GM12878 (cell line): ENCODE measurements around the gene ITFG1. TPM values are rescaled to one million over a fixed set of nuclear protein-coding genes. Genes with fewer than 3 reads are reported as not detected.

Experiments
- ATAC-seq: fragments of 200-7000 bp; cut with Tn5 transposase; 3 replicates; pipeline ENCODE4 v1.9.1; 2020; ENCODE audit warnings: mild to moderate bottlenecking, moderate library complexity
- BruUV-seq: library from RNA; stranded (reverse); fragments of 400-500 nt; replicated peaks from 2 replicates; lab custom pipeline; 2021; lab: Mats Ljungman, UMichigan
- CTCF ChIA-PET: fragments of 300-600 bp; sonication (Branson Sonifier 250); formaldehyde crosslinking; extraction: SDS; loops from one replicate; lab custom pipeline; 2021; ENCODE audit warnings: inconsistent platforms; lab: Yijun Ruan, JAX
- POLR2A ChIA-PET: fragments of 350-600 bp; formaldehyde crosslinking; extraction: SDS; loops from one replicate; lab custom pipeline; 2021; ENCODE audit warnings: inconsistent platforms; lab: Charles Lee
- RAD21 ChIA-PET: fragments of 300-600 bp; sonication (Branson Sonifier 250); formaldehyde crosslinking; loops from one replicate; lab custom pipeline; 2023; ENCODE audit warnings: antibody characterized with exemption; ENCODE audit not compliant: unreplicated experiment; lab: Charles Lee
- SMC1A ChIA-PET: fragments of 300-600 bp; sonication (Branson Sonifier 250); formaldehyde crosslinking; loops from one replicate; lab custom pipeline; 2023; ENCODE audit not compliant: unreplicated experiment, uncharacterized antibody; lab: Charles Lee
- DNase-seq: peaks from one replicate; pipeline ENCODE4 v3.0.0-alpha.2; 2011; ENCODE audit warnings: low read depth, low spot score
- FAIRE-seq: peaks from 3 replicates; lab custom pipeline; 2011; peaks lifted over from hg19 to GRCh38; lab: Jason Lieb, UNC
- H2AFZ ChIP-seq: 2 replicates; pipeline ENCODE4 v1.6.0; 2011; ENCODE audit warnings: low read depth, low read length, control low read depth; ENCODE audit not compliant: control insufficient read depth
- H3K27ac ChIP-seq: 2 replicates; pipeline ENCODE4 v1.5.1; 2011; ENCODE audit warnings: control low read depth; ENCODE audit not compliant: control insufficient read depth, insufficient read depth
- H3K27me3 ChIP-seq, 2 experiments: replicated peaks in 1 of 2; 2 replicates each; pipeline versions ENCODE4 v1.6.0 to v1.6.1; 2011; ENCODE audit warnings: low read length in 1 of 2; ENCODE audit not compliant: control insufficient read depth in 2 of 2, insufficient read depth in 2 of 2
- H3K36me3 ChIP-seq, 2 experiments: 2 replicates each; pipeline ENCODE4 v1.5.1; 2011; ENCODE audit warnings: low read length in 1 of 2; ENCODE audit not compliant: control insufficient read depth in 2 of 2, insufficient read depth in 2 of 2
- H3K4me1 ChIP-seq: 2 replicates; pipeline ENCODE4 v1.6.1; 2011; ENCODE audit warnings: mild to moderate bottlenecking, low read length, moderate library complexity, mixed read lengths; ENCODE audit not compliant: control insufficient read depth, insufficient read depth
- H3K4me2 ChIP-seq: 2 replicates; pipeline ENCODE4 v1.6.0; 2011; ENCODE audit warnings: control low read depth; ENCODE audit not compliant: control insufficient read depth, insufficient read depth
- H3K4me3 ChIP-seq: fragments of 200-600 bp; sonication (generic); 2 replicates; pipeline ENCODE4 v1.5.1; 2016
- H3K79me2 ChIP-seq: 2 replicates; pipeline ENCODE4 v1.6.0; 2011; ENCODE audit warnings: low read length; ENCODE audit not compliant: control insufficient read depth, insufficient read depth
- H3K9ac ChIP-seq: 2 replicates; pipeline ENCODE4 v1.8.0; 2011; ENCODE audit warnings: low read length, control low read depth, mixed read lengths; ENCODE audit not compliant: control insufficient read depth, insufficient read depth
- H3K9me3 ChIP-seq: replicated peaks from 3 replicates; pipeline ENCODE4 v1.5.1; 2011; ENCODE audit warnings: mild to moderate bottlenecking, low read length; ENCODE audit not compliant: control insufficient read depth, insufficient read depth
- H4K20me1 ChIP-seq: 2 replicates; pipeline ENCODE4 v1.6.0; 2011; ENCODE audit not compliant: control insufficient read depth, insufficient read depth
- CBFB ChIP-seq: IDR thresholded peaks from 2 replicates; pipeline ENCODE4 v1.6.1; 2016; ENCODE audit warnings: antibody characterized with exemption, low read depth
- CREM ChIP-seq: IDR thresholded peaks from 2 replicates; pipeline ENCODE4 v1.6.1; 2014; ENCODE audit warnings: antibody characterized with exemption, low read depth
- DPF2 ChIP-seq: fragments of 450-650 bp; IDR thresholded peaks from 2 replicates; pipeline ENCODE4 v1.6.1; 2017; ENCODE audit warnings: mild to moderate bottlenecking
- EP300 ChIP-seq, 2 experiments: fragments of 150-350 bp in 1 of 2; IDR thresholded peaks; 2 replicates each; pipeline ENCODE4 v1.6.1; 2011 to 2012; ENCODE audit warnings: low read depth in 2 of 2, low read length in 2 of 2, borderline replicate concordance in 1 of 2, improper control_type of control experiment in 1 of 2, inconsistent platforms in 1 of 2; ENCODE audit not compliant: control insufficient read depth in 1 of 2
- GABPA ChIP-seq: IDR thresholded peaks from 2 replicates; pipeline ENCODE4 v1.6.1; 2014; ENCODE audit warnings: antibody characterized with exemption, low read depth, mild to moderate bottlenecking, inconsistent platforms
- HDGF ChIP-seq: fragments of 450-650 bp; IDR thresholded peaks from 2 replicates; pipeline ENCODE4 v1.6.1; 2016; ENCODE audit warnings: antibody characterized with exemption
- IRF4 ChIP-seq: IDR thresholded peaks from 2 replicates; pipeline ENCODE4 v1.6.1; 2011; ENCODE audit warnings: low read depth, low read length
- KAT2A ChIP-seq: conservative IDR thresholded peaks from 2 replicates; pipeline ENCODE4 v1.6.1; 2011; ENCODE audit warnings: low read depth, low read length; ENCODE audit not compliant: control insufficient read depth
- MTA2 ChIP-seq: fragments of 450-650 bp; IDR thresholded peaks from 2 replicates; pipeline ENCODE4 v1.6.1; 2016; ENCODE audit warnings: low read depth, mild to moderate bottlenecking, moderate library complexity
- NFIC ChIP-seq: IDR thresholded peaks from 2 replicates; pipeline ENCODE4 v1.6.1; 2012; ENCODE audit warnings: low read depth, mild to moderate bottlenecking, inconsistent platforms, low read length, moderate library complexity
- NRF1 ChIP-seq: conservative IDR thresholded peaks from 2 replicates; pipeline ENCODE4 v1.6.1; 2011; ENCODE audit warnings: mild to moderate bottlenecking, low read depth, low read length, improper control_type of control experiment
- PAX5 ChIP-seq: IDR thresholded peaks from 2 replicates; pipeline ENCODE4 v1.6.1; 2011; ENCODE audit warnings: low read depth, low read length, borderline replicate concordance
- PAX8 ChIP-seq: fragments of 450-650 bp; IDR thresholded peaks from 2 replicates; pipeline ENCODE4 v1.6.1; 2017; ENCODE audit warnings: mild to moderate bottlenecking, moderate library complexity
- POU2F2 ChIP-seq: IDR thresholded peaks from 3 replicates; pipeline ENCODE4 v1.6.1; 2011; ENCODE audit warnings: low read depth, mild to moderate bottlenecking, low read length, borderline replicate concordance
- RB1 ChIP-seq: fragments of 450-650 bp; formaldehyde crosslinking; IDR thresholded peaks from 2 replicates; pipeline ENCODE4 v1.6.1; 2017; ENCODE audit warnings: mild to moderate bottlenecking, borderline replicate concordance
- RELA ChIP-seq: fragments of 450-650 bp; IDR thresholded peaks from 2 replicates; pipeline ENCODE4 v1.8.0; 2014; ENCODE audit warnings: borderline replicate concordance; ENCODE audit not compliant: partially characterized antibody
- RUNX3 ChIP-seq: IDR thresholded peaks from 2 replicates; pipeline ENCODE4 v1.6.1; 2012; ENCODE audit warnings: low read length, inconsistent platforms
- SIX5 ChIP-seq: IDR thresholded peaks from 2 replicates; pipeline ENCODE4 v1.6.1; 2011; ENCODE audit warnings: mild to moderate bottlenecking, low read depth, low read length, moderate library complexity; ENCODE audit not compliant: severe bottlenecking
- SMC3 ChIP-seq: IDR thresholded peaks from 2 replicates; pipeline ENCODE4 v1.6.1; 2011; ENCODE audit warnings: low read length, improper control_type of control experiment, borderline replicate concordance
- SP1 ChIP-seq: IDR thresholded peaks from one replicate; pipeline ENCODE4 v1.6.1; 2011; ENCODE audit warnings: low read depth, low read length
- USF2 ChIP-seq: IDR thresholded peaks from 2 replicates; pipeline ENCODE4 v1.6.1; 2011; ENCODE audit warnings: low read depth, low read length, improper control_type of control experiment, borderline replicate concordance
- ZZZ3 ChIP-seq: IDR thresholded peaks from 2 replicates; pipeline ENCODE4 v1.6.1; 2011; ENCODE audit warnings: low read depth; ENCODE audit not compliant: control insufficient read depth, insufficient read length
- WGBS: methylation state at CpG from one replicate; pipeline ENCODE4 v1.1.6; 2016; ENCODE audit warnings: low lambda C conversion rate; ENCODE audit not compliant: insufficient replicate concordance, insufficient coverage; ENCODE audit errors: missing lambda C conversion rate; 5-methylcytosine and 5-hydroxymethylcytosine counted together
- in situ Hi-C: fragments of 300-500 bp; cut with MboI; formaldehyde crosslinking; loops from 9 replicates; pipeline ENCODE4 v1.14.3; 2018; ENCODE audit warnings: mixed read lengths
- intact Hi-C: fragments of 100-400 bp; cut with micrococcal nuclease; formaldehyde crosslinking; loops from one replicate; pipeline ENCODE4 v1.14.2; 2022; ENCODE audit not compliant: unreplicated experiment
- polyA plus RNA-seq, 11 experiments: library from polyadenylated mRNA; depleted of rRNA in 4 of 11; unstranded in 6 of 11; stranded (reverse) in 5 of 11; fragments of >200 nt; fragmentation: Nextera tagmentation in 4 of 11; fragmentation: Illumina TruSeq in 1 of 11; extraction: Ambion mirVana in 4 of 11; extraction: Trizol in 1 of 11; gene quantifications; 1 replicate in 1 of 11; 2 replicates in 10 of 11; pipeline versions ENCODE4 v1.2.1 to v1.2.3, GENCODE V29; 2011 to 2016; ENCODE audit warnings: inconsistent platforms in 2 of 11, missing spikeins in 2 of 11, low read depth in 1 of 11
- total RNA-seq, 4 experiments: library from RNA; depleted of rRNA in 3 of 4; stranded (reverse); fragments of >200 nt in 3 of 4; fragmentation: Illumina TruSeq in 1 of 4; extraction: Trizol in 1 of 4; gene quantifications; 2 replicates each; pipeline versions ENCODE4 v1.2.1 to v1.2.3, GENCODE V29; 2013 to 2021

The ITFG1 gene
- total and polyA plus RNA-seq, 10 of the 15 experiments (the other 5 are each of a cell fraction or from before 2014, with no cell fraction given), result 9.3 to 56.3 (median 28.6) TPM

- TF ChIP-seq SIX5, result no peak
These were observed 64.9 kb downstream of the ITFG1 start (continued) for GRCh38 chr16:47395733-47396498.

- DNase-seq (peak; percentile 40), ATAC-seq (peak; percentile 97), FAIRE-seq (peak; percentile 62)
- no TSS peak for BruUV-seq
- H3K4me2 ChIP-seq, result no peak overlapping the region
- no peaks in the 10 kb centered on the region for H3K9me3 ChIP-seq
- no peak overlapping the region for H3K4me3 ChIP-seq
- intact Hi-C loops, result loop anchor here (10.0 kb wide), 1 partner anchor 137 kb away; no protein-coding TSS in a partner anchor
- ChIA-PET POLR2A (no interaction called here), RAD21 (interaction anchor here (1.6 kb wide), 1 partner anchor 70 kb away, joined by 7 read pairs; the partner anchor contains the start of genes ITFG1 and PHKB), SMC1A (interaction anchor here (1.0 to 1.9 kb wide), 4 partner anchors 9 to 69 kb away, joined by 3 to 4 read pairs (median 4); partner anchors contain the start of gene PHKB), CTCF (interaction anchor here (0.6 kb wide), 1 partner anchor 167 kb away, joined by 3 read pairs; no protein-coding TSS in a partner anchor)
- no peak overlapping the region for H3K9ac ChIP-seq
- WGBS, result 31% methylated on average over 8 of the region's 8 CpGs
- H3K27me3 ChIP-seq, result no peaks in the 10 kb centered on the region
- H2AFZ ChIP-seq, result no peak overlapping the region
- no peaks in the 10 kb centered on the region for H3K79me2 ChIP-seq
- H3K36me3 ChIP-seq, result no peaks in the 10 kb centered on the region; a peak in 2 of 4 replicates
- H3K4me1 ChIP-seq, result no peaks in the 10 kb centered on the region
- H4K20me1 ChIP-seq, result no peaks in the 10 kb centered on the region
- H3K27ac ChIP-seq, result no peak overlapping the region
- in situ Hi-C loops, result no loop called here
- TF ChIP-seq ZZZ3, result no peak
- TF ChIP-seq MTA2, result peak; percentile 63
- TF ChIP-seq RB1, result no peak
- TF ChIP-seq CREM, result peak; percentile 66
- no peak for TF ChIP-seq RELA
- TF ChIP-seq GABPA, result no peak
- no peak for TF ChIP-seq NRF1
- TF ChIP-seq SP1, result no peak
- TF ChIP-seq RUNX3, result peak; percentile 98
- TF ChIP-seq SMC3, result peak; percentile 17; the same call in 1 of the 2 replicates
- TF ChIP-seq POU2F2, result 0 out of 3 replicates have a peak, but pooled peaks have one; percentile 36
- TF ChIP-seq PAX8, result no peak
- TF ChIP-seq CBFB, result peak; percentile 85
- TF ChIP-seq NFIC, result 0 out of 2 replicates have a peak, but pooled peaks have one; percentile 54
- TF ChIP-seq KAT2A, result no peak
- TF ChIP-seq DPF2, result peak; percentile 93
- TF ChIP-seq IRF4, result 0 out of 2 replicates have a peak, but pooled peaks have one; percentile 34
- no peak for TF ChIP-seq PAX5
- peak in 1 of 2 experiments; percentile 54; a peak in 1 of 4 replicates for TF ChIP-seq EP300 (IDR thresholded peaks at IDR 0.05; ENCODE audit: borderline replicate concordance in 1 of 2, control insufficient read depth in 1 of 2, low read depth in 2 of 2, low read length in 2 of 2)
- no peak for TF ChIP-seq USF2
- TF ChIP-seq HDGF, result 0 out of 2 replicates have a peak, but pooled peaks have one; percentile 70
These were observed 68.8 kb downstream of the ITFG1 start for GRCh38 chr16:47392081-47392480.
